IMR-90 (cell line): ENCODE measurements around the gene BCL2L1. TPM values are rescaled to one million over a fixed set of nuclear protein-coding genes. Genes with fewer than 3 reads are reported as not detected.
A peak's percentile ranks its signal among the peaks of the same experiment; 100 is the strongest.

Source experiments
- ATAC-seq: fragments of 200-7000 bp; cut with Tn5 transposase; 2 replicates; pipeline ENCODE4 v1.9.1; 2020; ENCODE audit warnings: low read depth, mild to moderate bottlenecking, moderate library complexity
- BruUV-seq: library from RNA; stranded (reverse); fragments of 400-500 nt; replicated peaks from 2 replicates; lab custom pipeline; 2021; lab: Mats Ljungman, UMichigan
- CTCF ChIA-PET: fragments of 300-600 bp; formaldehyde crosslinking; extraction: SDS; loops from one replicate; lab custom pipeline; 2021; ENCODE audit warnings: antibody characterized with exemption; lab: Yijun Ruan, JAX
- POLR2A ChIA-PET: fragments of 300-600 bp; sonication (Branson Sonifier 250); formaldehyde crosslinking; loops from one replicate; lab custom pipeline; 2022; ENCODE audit warnings: antibody characterized with exemption; ENCODE audit not compliant: unreplicated experiment; lab: Charles Lee
- DNase-seq: peaks from one replicate; pipeline ENCODE4 v3.0.0; 2013
- H2AFZ ChIP-seq: replicated peaks from 2 replicates; pipeline ENCODE3; 2013; ENCODE audit warnings: low read length, mild to moderate bottlenecking; ENCODE audit not compliant: poor library complexity
- H2AK5ac ChIP-seq: 2 replicates; pipeline ENCODE4 v1.6.1; 2013; ENCODE audit warnings: low read depth, low read length, inconsistent platforms
- H2AK9ac ChIP-seq: replicated peaks from 2 replicates; pipeline ENCODE3; 2013; ENCODE audit warnings: mild to moderate bottlenecking, low read depth, low read length, moderate library complexity; ENCODE audit not compliant: poor library complexity
- H2BK120ac ChIP-seq: 2 replicates; pipeline ENCODE4 v1.6.1; 2013; ENCODE audit warnings: low read depth, low read length, inconsistent platforms
- H2BK15ac ChIP-seq: 3 replicates; pipeline ENCODE4 v1.6.1; 2013; ENCODE audit warnings: low read depth, low read length, inconsistent platforms
- H2BK20ac ChIP-seq: 2 replicates; pipeline ENCODE4 v1.6.1; 2013; ENCODE audit warnings: low read depth, mild to moderate bottlenecking, inconsistent platforms, low read length, moderate library complexity
- H2BK5ac ChIP-seq: 2 replicates; pipeline ENCODE4 v1.6.1; 2013; ENCODE audit warnings: mild to moderate bottlenecking, low read depth, low read length, inconsistent platforms; ENCODE audit not compliant: poor library complexity, severe bottlenecking
- H3K14ac ChIP-seq: replicated peaks from 2 replicates; pipeline ENCODE4 v1.6.1; 2013; ENCODE audit warnings: low read depth, low read length, inconsistent platforms
- H3K18ac ChIP-seq: 2 replicates; pipeline ENCODE4 v1.6.1; 2013; ENCODE audit warnings: low read depth, low read length, control low read depth
- H3K23ac ChIP-seq: 2 replicates; pipeline ENCODE4 v1.6.1; 2013; ENCODE audit warnings: low read depth, low read length, inconsistent platforms
- H3K27ac ChIP-seq: 2 replicates; pipeline ENCODE4 v1.5.1; 2013; ENCODE audit warnings: mild to moderate bottlenecking, control low read depth, low read length; ENCODE audit not compliant: insufficient read depth
- H3K27me3 ChIP-seq: 2 replicates; pipeline ENCODE4 v1.6.1; 2013; ENCODE audit warnings: low read length; ENCODE audit not compliant: control insufficient read depth, insufficient read depth
- H3K36me3 ChIP-seq: 2 replicates; pipeline ENCODE4 v1.6.1; 2013; ENCODE audit warnings: low read length, mixed read lengths; ENCODE audit not compliant: control insufficient read depth, insufficient read depth
- H3K4ac ChIP-seq: 2 replicates; pipeline ENCODE4 v1.6.1; 2013; ENCODE audit warnings: low read depth, low read length, inconsistent platforms
- H3K4me1 ChIP-seq: 2 replicates; pipeline ENCODE4 v1.6.1; 2013; ENCODE audit warnings: low read length, mixed read lengths; ENCODE audit not compliant: control insufficient read depth, insufficient read depth
- H3K4me2 ChIP-seq: 2 replicates; pipeline ENCODE4 v1.6.1; 2013; ENCODE audit warnings: low read depth, mild to moderate bottlenecking, control low read depth, low read length, moderate library complexity
- H3K4me3 ChIP-seq: 2 replicates; pipeline ENCODE4 v1.5.1; 2013; ENCODE audit warnings: low read depth, mild to moderate bottlenecking, control low read depth, low read length, moderate library complexity; ENCODE audit not compliant: insufficient read depth
- H3K56ac ChIP-seq: 2 replicates; pipeline ENCODE4 v1.6.1; 2013; ENCODE audit warnings: low read length, inconsistent platforms; ENCODE audit not compliant: insufficient read depth; ENCODE audit errors: extremely low read depth
- H3K79me1 ChIP-seq, 2 experiments: 2 replicates each; pipeline ENCODE4 v1.6.1; 2013; ENCODE audit warnings: low read length in 2 of 2, inconsistent platforms in 1 of 2, low read depth in 1 of 2
- H3K9ac ChIP-seq: 2 replicates; pipeline ENCODE4 v1.6.1; 2013; ENCODE audit warnings: low read depth, low read length, control low read depth
- H3K9me1 ChIP-seq: 2 replicates; pipeline ENCODE4 v1.6.1; 2013; ENCODE audit warnings: low read length, inconsistent platforms; ENCODE audit not compliant: insufficient read depth
- H3K9me3 ChIP-seq: 2 replicates; pipeline ENCODE4 v1.6.1; 2013; ENCODE audit warnings: low read length; ENCODE audit not compliant: control insufficient read depth, insufficient read depth
- H4K20me1 ChIP-seq: 2 replicates; pipeline ENCODE4 v1.6.1; 2013; ENCODE audit warnings: low read length, inconsistent platforms; ENCODE audit not compliant: insufficient read depth
- H4K5ac ChIP-seq: 2 replicates; pipeline ENCODE4 v1.6.1; 2013; ENCODE audit warnings: mild to moderate bottlenecking, low read depth, low read length, control low read depth
- H4K8ac ChIP-seq, 2 experiments: 2 replicates each; pipeline ENCODE4 v1.6.1; 2013; ENCODE audit warnings: low read depth in 2 of 2, low read length in 2 of 2, control low read depth in 1 of 2, inconsistent platforms in 1 of 2
- H4K91ac ChIP-seq: 2 replicates; pipeline ENCODE4 v1.6.1; 2013; ENCODE audit warnings: low read depth, low read length, inconsistent platforms; ENCODE audit not compliant: insufficient read depth
- BHLHE40 ChIP-seq: fragments of 150-350 bp; IDR thresholded peaks from 2 replicates; pipeline ENCODE4 v1.6.1; 2016; ENCODE audit warnings: mild to moderate bottlenecking, low read depth, low read length
- CEBPB ChIP-seq: IDR thresholded peaks from 2 replicates; pipeline ENCODE4 v1.6.1; 2012; ENCODE audit warnings: low read depth, low read length, improper control_type of control experiment
- ELK1 ChIP-seq: fragments of 150-350 bp; IDR thresholded peaks from 2 replicates; pipeline ENCODE4 v1.6.1; 2016; ENCODE audit warnings: low read depth, mild to moderate bottlenecking, low read length, moderate library complexity, borderline replicate concordance
- FOS ChIP-seq: fragments of 150-350 bp; IDR thresholded peaks from 2 replicates; pipeline ENCODE4 v1.6.1; 2016; ENCODE audit warnings: low read depth, low read length
- NFE2L2 ChIP-seq: fragments of 150-350 bp; IDR thresholded peaks from 2 replicates; pipeline ENCODE4 v1.6.1; 2016; ENCODE audit warnings: low read depth, mild to moderate bottlenecking, low read length
- RAD21 ChIP-seq: IDR thresholded peaks from 2 replicates; pipeline ENCODE4 v1.6.1; 2012; ENCODE audit warnings: low read length, improper control_type of control experiment
- RCOR1 ChIP-seq: IDR thresholded peaks from 2 replicates; pipeline ENCODE4 v1.6.1; 2012; ENCODE audit warnings: mild to moderate bottlenecking, low read length, improper control_type of control experiment; ENCODE audit not compliant: insufficient replicate concordance
- RFX5 ChIP-seq: IDR thresholded peaks from 2 replicates; pipeline ENCODE4 v1.8.0; 2012; ENCODE audit warnings: low read depth, mild to moderate bottlenecking, low read length, moderate library complexity
- SMC3 ChIP-seq: fragments of 150-350 bp; IDR thresholded peaks from 2 replicates; pipeline ENCODE4 v1.6.1; 2016; ENCODE audit warnings: low read depth, mild to moderate bottlenecking, antibody characterized with exemption, low read length, moderate library complexity
- WGBS, 2 experiments: methylation state at CpG; one replicate each; pipeline versions ENCODE4 v1.1.5 to v1.1.7; 2013; ENCODE audit warnings: missing lambda C conversion rate in 2 of 2; ENCODE audit not compliant: insufficient read length in 1 of 2; ENCODE audit errors: extremely low coverage in 2 of 2; 5-methylcytosine and 5-hydroxymethylcytosine counted together
- dilution Hi-C: fragments of 300-500 bp; cut with HindIII; formaldehyde crosslinking; loops from one replicate; pipeline ENCODE4 v1.14.3; 2018; ENCODE audit warnings: low sequenced_read_pairs; ENCODE audit not compliant: unreplicated experiment
- in situ Hi-C: fragments of 300-500 bp; cut with MboI; formaldehyde crosslinking; loops from 3 replicates; pipeline ENCODE4 v1.14.3; 2019; ENCODE audit warnings: low sequenced_read_pairs, inconsistent platforms, mixed read lengths
- intact Hi-C: fragments of 100-400 bp; cut with micrococcal nuclease; formaldehyde crosslinking; loops from 2 replicates; pipeline ENCODE4 v1.10.0; 2022
- polyA plus RNA-seq, 3 experiments: library from polyadenylated mRNA; depleted of rRNA; stranded (reverse); fragments of >200 nt; gene quantifications; 2 replicates each; pipeline ENCODE4 v1.2.3, GENCODE V29; 2012; ENCODE audit warnings: low replicate concordance in 1 of 3
- total RNA-seq: library from RNA; depleted of rRNA; stranded (reverse); fragments of >200 nt; gene quantifications from 2 replicates; pipeline ENCODE4 v1.2.3, GENCODE V29; 2012

BCL2L1 gene
- total and polyA plus RNA-seq, 2 of the 4 experiments (the other 2 are of a cell fraction): 40.2 to 41.9 TPM

- no peak for TF ChIP-seq BHLHE40
Observed at GRCh38 chr20:31685853-31686643, 36.6 kb downstream of the BCL2L1 start (continued).

GRCh38 chr20:31684153-31685015, 38.3 kb downstream of the BCL2L1 start:
- H3K4ac ChIP-seq: peak overlapping the region; percentile 0; the same call in 1 of the 2 replicates
- no peak overlapping the region for H2AFZ ChIP-seq
- H2BK120ac ChIP-seq: no peak overlapping the region
- 94% methylated on average over 3 of the region's 11 CpGs; no CpG with 5 or more reads in 1 of the 2 experiments for WGBS, 2 experiments
- H3K27me3 ChIP-seq: no peaks in the 10 kb centered on the region
- H3K79me1 ChIP-seq: peaks cover 48 to 90% of the 10 kb centered on the region in 2 experiments
- no peak overlapping the region for H2AK9ac ChIP-seq
- DNase-seq: no peak
- peaks cover 23% of the 10 kb centered on the region; the same call in 1 of the 2 replicates for H4K20me1 ChIP-seq
- no peak overlapping the region for H4K8ac ChIP-seq
- H3K36me3 ChIP-seq: peaks cover 15% of the 10 kb centered on the region
- BruUV-seq: no TSS peak
- no peak overlapping the region for H2BK5ac ChIP-seq
- H3K14ac ChIP-seq: no peak overlapping the region
- no peak overlapping the region for H3K9ac ChIP-seq
- no peak overlapping the region for H3K27ac ChIP-seq
- no peak overlapping the region for H3K56ac ChIP-seq
- H3K4me1 ChIP-seq: peaks cover 2% of the 10 kb centered on the region
- CTCF ChIA-PET: interaction anchor here (1.2 kb wide), 1 partner anchor 23 kb away, joined by 3 read pairs; no protein-coding TSS in a partner anchor
- TF ChIP-seq SMC3 (no peak), FOS (no peak), RAD21 (no peak), ELK1 (no peak), CEBPB (no peak), BHLHE40 (no peak), RCOR1 (no peak), NFE2L2 (no peak), RFX5 (no peak)
- in situ Hi-C loops: no loop called here
- 0 out of 2 replicates have a peak overlapping the region, but pooled peaks have one; percentile 2 for H2AK5ac ChIP-seq
- H2BK20ac ChIP-seq: no peak overlapping the region
- H3K18ac ChIP-seq: no peak overlapping the region
- no peaks in the 10 kb centered on the region for H3K9me3 ChIP-seq
- no peak overlapping the region for H4K5ac ChIP-seq
- POLR2A ChIA-PET: no interaction called here
- H3K23ac ChIP-seq: no peak overlapping the region
- no peak overlapping the region for H4K91ac ChIP-seq
- H2BK15ac ChIP-seq: no peak overlapping the region
- no peak overlapping the region for H3K4me2 ChIP-seq
- no peak overlapping the region for H3K4me3 ChIP-seq
- no peak for ATAC-seq
- H3K9me1 ChIP-seq: peaks cover 20% of the 10 kb centered on the region
- intact Hi-C loops: no loop called here
- dilution Hi-C loops: no loop called here
